ENCODE data around the gene RFX5. TPM values are rescaled to one million over a fixed set of nuclear protein-coding genes. Genes with fewer than 3 reads are reported as not detected.

The RFX5 gene
- total and polyA plus RNA-seq, 9 of the 15 experiments (the other 6 are each of a cell fraction or from before 2014, with no cell fraction given) = 3.8 to 48.2 (median 32.2) TPM

- TF ChIP-seq RREB1 (CRISPR knock-in tag; IDR thresholded peaks at IDR 0.05) (no peak), BCOR (IDR thresholded peaks at IDR 0.05) (peak; percentile 39; the same call in 1 of the 2 replicates), SIX5 (IDR thresholded peaks at IDR 0.05; ENCODE audit: borderline replicate concordance in 1 of 2, insufficient read depth in 1 of 2, low read depth in 1 of 2, low read length in 2 of 2) (no peak), PHF20 (IDR thresholded peaks at IDR 0.05; ENCODE audit: partially characterized antibody) (peak; percentile 83), FUS (optimal IDR thresholded peaks at IDR 0.05; ENCODE audit: low read depth, low read length) (no peak), ETV5 (CRISPR knock-in tag; IDR thresholded peaks at IDR 0.05; ENCODE audit: low read depth) (no peak), SMC3 (conservative IDR thresholded peaks at IDR 0.05; ENCODE audit: insufficient read depth, low read depth, low read length) (no peak), E2F1 (CRISPR knock-in tag; IDR thresholded peaks at IDR 0.05) (no peak), E2F8 (IDR thresholded peaks at IDR 0.05; ENCODE audit: low read depth, partially characterized antibody) (peak; percentile 39), TCF7L2 (IDR thresholded peaks at IDR 0.05; ENCODE audit: low read depth, low read length) (0 out of 2 replicates have a peak, but pooled peaks have one; percentile 67), ZNF507 (tag; conservative IDR thresholded peaks at IDR 0.05) (no peak), ARID3B (CRISPR knock-in tag; IDR thresholded peaks at IDR 0.05; ENCODE audit: borderline replicate concordance) (no peak), ZNF561 (CRISPR knock-in tag; conservative IDR thresholded peaks at IDR 0.05) (no peak), RBM14 (IDR thresholded peaks at IDR 0.05; ENCODE audit: borderline replicate concordance, insufficient read depth, low read depth, low read length) (no peak), ZNF57 (CRISPR knock-in tag; IDR thresholded peaks at IDR 0.05) (no peak), ZBED1 (IDR thresholded peaks at IDR 0.05) (no peak; the same call in 1 of the 2 replicates)
Observed at GRCh38 chr1:151346769-151347522, at the start of gene RFX5 (continued).

Measured in K562 (cell line).